K562 (cell line): ENCODE results near the gene PHF3. TPM values are rescaled to one million over a fixed set of nuclear protein-coding genes. Genes with fewer than 3 reads are reported as not detected.

Source experiments
- ATAC-seq: fragments of 200-7000 bp; cut with Tn5 transposase; 3 replicates; pipeline ENCODE4 v1.9.1; 2020; ENCODE audit warnings: moderate library complexity
- BruUV-seq: library from RNA; stranded (reverse); fragments of 400-500 nt; replicated peaks from 2 replicates; lab custom pipeline; 2021; lab: Mats Ljungman, UMichigan
- CTCF ChIA-PET: fragments of 300-600 bp; formaldehyde crosslinking; extraction: SDS; loops from one replicate; lab custom pipeline; 2021; ENCODE audit warnings: low intra/inter-chr PET ratio; lab: Yijun Ruan, JAX
- POLR2A ChIA-PET: fragments of 300-600, 350-650 bp; sonication (Branson Sonifier 250); formaldehyde crosslinking; extraction: SDS; loops from one replicate; lab custom pipeline; 2021; ENCODE audit warnings: antibody characterized with exemption, inconsistent platforms; lab: Yijun Ruan, JAX
- DNase-seq, 4 experiments: peaks; one replicate each; pipeline versions ENCODE4 v3.0.0 to v3.0.0-alpha.2; 2011 to 2018; ENCODE audit warnings: low spot score in 3 of 4, mixed read lengths in 3 of 4; ENCODE audit errors: extremely low read depth in 1 of 4
- FAIRE-seq: peaks from 2 replicates; lab custom pipeline; 2011; peaks lifted over from hg19 to GRCh38; lab: Jason Lieb, UNC
- H2AFZ ChIP-seq: 2 replicates; pipeline ENCODE4 v1.6.0; 2011; ENCODE audit warnings: low read depth, low read length, control low read depth, inconsistent platforms
- H3K27ac ChIP-seq: fragments of 200-600 bp; 3 replicates; pipeline ENCODE4 v1.8.0; 2011; ENCODE audit warnings: low read depth, mild to moderate bottlenecking, control low read depth, inconsistent platforms, low read length, moderate library complexity, mixed read lengths; ENCODE audit errors: extremely low read depth
- H3K27me3 ChIP-seq, 2 experiments: fragments of 300-600 bp in 1 of 2; 2 replicates in 1 of 2; 3 replicates in 1 of 2; pipeline versions ENCODE4 v1.6.0 to v1.8.0; 2011; ENCODE audit warnings: inconsistent platforms in 2 of 2, low read length in 2 of 2, mild to moderate bottlenecking in 1 of 2, mixed read lengths in 1 of 2, moderate library complexity in 1 of 2; ENCODE audit not compliant: control insufficient read depth in 2 of 2, insufficient read depth in 2 of 2
- H3K36me3 ChIP-seq: fragments of 300-600 bp; 3 replicates; pipeline ENCODE4 v1.8.0; 2011; ENCODE audit warnings: mild to moderate bottlenecking, low read length, inconsistent platforms; ENCODE audit not compliant: control insufficient read depth, insufficient read depth
- H3K4me1 ChIP-seq, 2 experiments: fragments of 200-600 bp in 1 of 2; replicated peaks in 1 of 2; 2 replicates in 1 of 2; 3 replicates in 1 of 2; pipeline versions ENCODE4 v1.5.1 to v1.8.0; 2011; ENCODE audit warnings: inconsistent platforms in 2 of 2, low read length in 2 of 2, mild to moderate bottlenecking in 1 of 2, mixed read lengths in 1 of 2, moderate library complexity in 1 of 2; ENCODE audit not compliant: control insufficient read depth in 2 of 2, insufficient read depth in 2 of 2
- H3K4me2 ChIP-seq: 2 replicates; pipeline ENCODE4 v1.6.1; 2011; ENCODE audit warnings: low read length, control low read depth, inconsistent platforms, mixed read lengths; ENCODE audit not compliant: insufficient read depth
- H3K4me3 ChIP-seq: fragments of 200-600 bp; sonication (generic), shearing (Covaris generic); 2 replicates; pipeline ENCODE4 v1.5.1; 2016; ENCODE audit warnings: control low read depth, inconsistent platforms
- H3K79me2 ChIP-seq: fragments of 200-600 bp; 3 replicates; pipeline ENCODE4 v1.8.0; 2011; ENCODE audit warnings: low read length, inconsistent platforms; ENCODE audit not compliant: control insufficient read depth, insufficient read depth
- H3K9ac ChIP-seq, 2 experiments: 2 replicates each; pipeline versions ENCODE4 v1.6.0 to v1.6.1; 2011; ENCODE audit warnings: low read depth in 2 of 2, low read length in 2 of 2, control low read depth in 1 of 2, inconsistent platforms in 1 of 2, mild to moderate bottlenecking in 1 of 2, mixed read lengths in 1 of 2; ENCODE audit not compliant: insufficient read depth in 1 of 2
- H3K9me1 ChIP-seq: one replicate; pipeline ENCODE4 v1.6.0; 2011; ENCODE audit warnings: inconsistent platforms, mild to moderate bottlenecking, low read length, moderate library complexity; ENCODE audit not compliant: control insufficient read depth, insufficient read depth
- H3K9me3 ChIP-seq: replicated peaks from 2 replicates; pipeline ENCODE4 v1.5.1; 2011; ENCODE audit warnings: low read depth, low read length, inconsistent platforms; ENCODE audit not compliant: control insufficient read depth, insufficient read depth
- H4K20me1 ChIP-seq: replicated peaks from 2 replicates; pipeline ENCODE4 v1.6.1; 2011; ENCODE audit warnings: low read length, inconsistent platforms, mixed read lengths; ENCODE audit not compliant: control insufficient read depth, insufficient read depth
- ASH1L ChIP-seq: fragments of 450-650 bp; IDR thresholded peaks from 2 replicates; pipeline ENCODE4 v1.6.1; 2018; ENCODE audit warnings: borderline replicate concordance, mild to moderate bottlenecking, low read depth; ENCODE audit not compliant: partially characterized antibody
- CBX3 ChIP-seq, 2 experiments: IDR thresholded peaks; 1 replicate in 1 of 2; 2 replicates in 1 of 2; pipeline ENCODE4 v1.6.1; 2012; ENCODE audit warnings: inconsistent platforms in 2 of 2, low read length in 2 of 2, borderline replicate concordance in 1 of 2, control low read depth in 1 of 2
- CREBBP ChIP-seq: IDR thresholded peaks from one replicate; pipeline ENCODE4 v1.6.1; 2012; ENCODE audit warnings: low read depth, mild to moderate bottlenecking, control low read depth, inconsistent platforms, low read length
- CTCF ChIP-seq, 3 experiments: IDR thresholded peaks in 2 of 3; conservative IDR thresholded peaks in 1 of 3; 2 replicates each; pipeline ENCODE4 v1.5.1; 2011 to 2012; ENCODE audit warnings: low read length in 3 of 3, mild to moderate bottlenecking in 3 of 3, control low read depth in 2 of 3, improper control_type of control experiment in 1 of 3, inconsistent platforms in 1 of 3, low read depth in 1 of 3, mixed read lengths in 1 of 3, moderate library complexity in 1 of 3; ENCODE audit not compliant: insufficient read depth in 2 of 3
- DMBX1 ChIP-seq: fragments of 250-450 bp; sonication (Bioruptor Pico); IDR thresholded peaks from 2 replicates; pipeline ENCODE4 v1.8.0; 2022; ENCODE audit warnings: inconsistent platforms, mild to moderate bottlenecking, moderate library complexity, borderline replicate concordance
- GATAD2A ChIP-seq: fragments of 450-650 bp; IDR thresholded peaks from 2 replicates; pipeline ENCODE4 v1.6.1; 2017
- HLTF ChIP-seq: fragments of 450-650 bp; IDR thresholded peaks from 2 replicates; pipeline ENCODE4 v1.6.1; 2016
- HMGXB4 ChIP-seq: sonication (generic); formaldehyde crosslinking; IDR thresholded peaks from 2 replicates; pipeline ENCODE4 v1.8.1; 2023; ENCODE audit warnings: mild to moderate bottlenecking, missing genetic modification reagents
- KAT2B ChIP-seq: IDR thresholded peaks from one replicate; pipeline ENCODE4 v1.6.1; 2012; ENCODE audit warnings: low read depth, mild to moderate bottlenecking, control low read depth, inconsistent platforms, low read length, moderate library complexity
- TSHZ1 ChIP-seq: fragments of 250-450 bp; sonication (Bioruptor Pico); IDR thresholded peaks from 2 replicates; pipeline ENCODE4 v1.4.0; 2020; ENCODE audit warnings: mild to moderate bottlenecking, moderate library complexity
- ZMIZ1 ChIP-seq, 2 experiments: fragments of 150-350 bp in 1 of 2; IDR thresholded peaks; 2 replicates each; pipeline ENCODE4 v1.6.1; 2012 to 2016; ENCODE audit warnings: low read depth in 2 of 2, low read length in 2 of 2, mild to moderate bottlenecking in 1 of 2, moderate library complexity in 1 of 2
- WGBS: fragments of 100-300 bp; shearing (Covaris generic); methylation state at CpG from one replicate; pipeline ENCODE4 v1.1.6; 2016; ENCODE audit warnings: low coverage, mixed read lengths; ENCODE audit not compliant: insufficient coverage; ENCODE audit errors: missing lambda C conversion rate; 5-methylcytosine and 5-hydroxymethylcytosine counted together
- in situ Hi-C: fragments of 300-500 bp; cut with MboI; formaldehyde crosslinking; loops from 4 replicates; pipeline ENCODE4 v1.15.0; 2018; ENCODE audit warnings: inconsistent platforms, mixed read lengths
- intact Hi-C: fragments of 100-400 bp; cut with micrococcal nuclease; formaldehyde crosslinking; loops from 2 replicates; pipeline ENCODE4 v1.14.2; 2022
- polyA plus RNA-seq, 8 experiments: library from polyadenylated mRNA; depleted of rRNA in 4 of 8; stranded (reverse) in 5 of 8; unstranded in 3 of 8; fragments of >200 nt; fragmentation: Nextera tagmentation in 2 of 8; fragmentation: Illumina TruSeq in 1 of 8; extraction: Ambion mirVana in 2 of 8; extraction: Trizol in 1 of 8; gene quantifications; 2 replicates each; pipeline versions ENCODE4 v1.2.1 to v1.2.3, GENCODE V29; 2011 to 2014; ENCODE audit warnings: inconsistent platforms in 1 of 8, missing spikeins in 1 of 8
- total RNA-seq, 7 experiments: library from RNA; depleted of rRNA in 6 of 7; stranded (reverse); fragments of >200 nt in 6 of 7; fragmentation: Illumina TruSeq in 2 of 7; extraction: Trizol in 2 of 7; gene quantifications; 2 replicates each; pipeline versions ENCODE4 v1.2.1 to v1.2.3, GENCODE V29; 2011 to 2021; ENCODE audit warnings: low replicate concordance in 1 of 7

The PHF3 gene
- total and polyA plus RNA-seq, 9 of the 15 experiments (the other 6 are each of a cell fraction or from before 2014, with no cell fraction given), result 8.1 to 51.2 (median 30.9) TPM

DNA sequence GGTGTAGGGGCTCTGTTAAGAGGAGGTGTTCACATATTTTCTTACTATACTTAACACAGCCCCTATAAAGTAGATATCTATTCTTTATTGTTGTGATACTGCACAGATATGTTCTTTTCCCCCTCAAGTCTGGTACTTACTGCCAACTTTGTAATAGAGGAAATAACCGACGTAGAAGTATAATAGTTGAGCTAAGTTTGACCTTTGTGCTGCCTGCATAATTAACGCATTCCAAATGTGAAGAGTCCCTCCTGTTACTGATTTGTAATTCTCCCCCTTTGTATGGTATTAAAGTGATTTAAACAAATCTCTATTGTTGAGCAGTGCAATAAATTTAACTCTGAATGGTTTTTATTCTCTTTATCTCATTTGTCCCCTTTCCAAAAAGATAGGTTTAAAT, 39.0 kb downstream of the PHF3 start:
- no TSS peak for BruUV-seq
- H2AFZ ChIP-seq, result no peak overlapping the region
- H3K4me2 ChIP-seq, result no peak overlapping the region
- no peaks in the 10 kb centered on the region for H3K27me3 ChIP-seq
- H3K4me1 ChIP-seq, result peaks cover 0 to 5% of the 10 kb centered on the region in 2 experiments; a peak in 2 of 5 replicates
- no peak overlapping the region for H3K9ac ChIP-seq
- no peak for ATAC-seq
- no peak overlapping the region for H3K4me3 ChIP-seq
- no peaks in the 10 kb centered on the region for H3K9me3 ChIP-seq
- peaks cover 17% of the 10 kb centered on the region; the same call in 2 of the 3 replicates for H3K36me3 ChIP-seq
- POLR2A ChIA-PET, result interaction anchor here (0.9 to 1.4 kb wide), 3 partner anchors 24 to 41 kb away, joined by 3 to 4 read pairs (median 3); no protein-coding TSS in a partner anchor
- intact Hi-C loops (no loop called here), in situ Hi-C loops (no loop called here)
- 88% methylated on average over 3 of the region's 3 CpGs for WGBS
- H4K20me1 ChIP-seq, result peaks cover 7% of the 10 kb centered on the region; the same call in 1 of the 2 replicates
- peaks cover 88% of the 10 kb centered on the region for H3K79me2 ChIP-seq
- H3K27ac ChIP-seq, result no peak overlapping the region
- no peak for DNase-seq
- FAIRE-seq, result no peak
- no peaks in the 10 kb centered on the region for H3K9me1 ChIP-seq
- CTCF ChIA-PET, result no interaction called here
- TF ChIP-seq ASH1L, result no peak
- TF ChIP-seq CREBBP, result no peak
- no peak for TF ChIP-seq ZMIZ1 (IDR thresholded peaks at IDR 0.05; ENCODE audit: low read depth in 2 of 2, low read length in 2 of 2)
- no peak for TF ChIP-seq DMBX1 (CRISPR knock-in tag)
- no peak for TF ChIP-seq GATAD2A
- no peak for TF ChIP-seq HMGXB4 (CRISPR knock-in tag)
- TF ChIP-seq KAT2B, result no peak
- TF ChIP-seq HLTF, result no peak
- TF ChIP-seq TSHZ1 (CRISPR knock-in tag), result no peak
- TF ChIP-seq CBX3 (IDR thresholded peaks at IDR 0.05; ENCODE audit: borderline replicate concordance in 1 of 2, low read length in 2 of 2), result no peak
- no peak for TF ChIP-seq CTCF (IDR thresholded peaks at IDR 0.05 in 2 of 3, conservative IDR thresholded peaks at IDR 0.05 in 1 of 3; ENCODE audit: insufficient read depth in 2 of 3, low read depth in 1 of 3, low read length in 3 of 3)
